GM12891 (cell line): ENCODE results near the gene EVX2.

Source experiments
- DNase-seq: peaks from one replicate; pipeline ENCODE4 v3.0.0; 2011; ENCODE audit warnings: low spot score; ENCODE audit not compliant: insufficient read length
- FAIRE-seq: peaks from 2 replicates; lab custom pipeline; 2011; peaks lifted over from hg19 to GRCh38; lab: Jason Lieb, UNC
- PAX5 ChIP-seq: IDR thresholded peaks from 2 replicates; pipeline ENCODE4 v1.6.1; 2011; ENCODE audit warnings: low read length, moderate library complexity, mild to moderate bottlenecking; ENCODE audit not compliant: insufficient read depth, severe bottlenecking
- POLR2A ChIP-seq: IDR thresholded peaks from 2 replicates; pipeline ENCODE4 v1.6.1; 2011; ENCODE audit warnings: low read depth, low read length, control low read depth
- POLR2AphosphoS5 ChIP-seq: IDR thresholded peaks from 2 replicates; pipeline ENCODE4 v1.6.1; 2011; ENCODE audit warnings: low read depth, low read length, control low read depth
- POU2F2 ChIP-seq: IDR thresholded peaks from 2 replicates; pipeline ENCODE4 v1.6.1; 2011; ENCODE audit warnings: low read depth, mild to moderate bottlenecking, control low read depth, low read length, moderate library complexity
- SPI1 ChIP-seq: IDR thresholded peaks from 2 replicates; pipeline ENCODE4 v1.6.1; 2011; ENCODE audit warnings: low read depth, low read length, control low read depth
- TAF1 ChIP-seq: IDR thresholded peaks from 2 replicates; pipeline ENCODE4 v1.6.1; 2011; ENCODE audit warnings: low read depth, low read length, control low read depth

Gene EVX2

DNA sequence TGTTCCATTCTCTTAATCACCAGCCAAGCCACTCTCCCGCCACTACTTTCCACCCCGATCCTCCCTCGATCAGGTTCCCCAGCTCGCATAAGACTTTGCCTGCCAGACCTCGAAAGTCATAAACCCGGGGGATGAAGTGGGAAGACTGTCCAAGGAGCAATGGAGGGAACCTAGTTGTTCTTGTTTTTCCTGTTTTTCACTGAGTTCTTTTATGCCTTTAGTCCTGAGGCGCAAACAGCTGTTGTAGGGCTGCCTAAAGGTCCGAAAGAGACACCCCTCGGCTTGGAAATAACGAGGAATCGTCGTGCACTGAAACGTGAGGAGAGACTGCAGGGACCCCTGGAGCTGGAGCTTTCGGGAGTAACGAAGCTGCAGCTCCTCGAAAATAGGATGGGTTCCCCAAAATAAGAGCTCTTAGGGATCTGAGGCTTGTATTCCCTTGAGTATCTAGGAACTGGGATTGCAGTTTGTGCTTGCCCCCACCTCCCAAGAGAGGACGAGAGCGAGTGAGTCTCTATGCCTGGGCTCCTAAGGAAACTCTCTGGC lies 14.1 kb upstream of the EVX2 start:
- FAIRE-seq (no peak), DNase-seq (no peak)
- TF ChIP-seq POU2F2 (no peak), PAX5 (no peak), SPI1 (no peak)

DNA sequence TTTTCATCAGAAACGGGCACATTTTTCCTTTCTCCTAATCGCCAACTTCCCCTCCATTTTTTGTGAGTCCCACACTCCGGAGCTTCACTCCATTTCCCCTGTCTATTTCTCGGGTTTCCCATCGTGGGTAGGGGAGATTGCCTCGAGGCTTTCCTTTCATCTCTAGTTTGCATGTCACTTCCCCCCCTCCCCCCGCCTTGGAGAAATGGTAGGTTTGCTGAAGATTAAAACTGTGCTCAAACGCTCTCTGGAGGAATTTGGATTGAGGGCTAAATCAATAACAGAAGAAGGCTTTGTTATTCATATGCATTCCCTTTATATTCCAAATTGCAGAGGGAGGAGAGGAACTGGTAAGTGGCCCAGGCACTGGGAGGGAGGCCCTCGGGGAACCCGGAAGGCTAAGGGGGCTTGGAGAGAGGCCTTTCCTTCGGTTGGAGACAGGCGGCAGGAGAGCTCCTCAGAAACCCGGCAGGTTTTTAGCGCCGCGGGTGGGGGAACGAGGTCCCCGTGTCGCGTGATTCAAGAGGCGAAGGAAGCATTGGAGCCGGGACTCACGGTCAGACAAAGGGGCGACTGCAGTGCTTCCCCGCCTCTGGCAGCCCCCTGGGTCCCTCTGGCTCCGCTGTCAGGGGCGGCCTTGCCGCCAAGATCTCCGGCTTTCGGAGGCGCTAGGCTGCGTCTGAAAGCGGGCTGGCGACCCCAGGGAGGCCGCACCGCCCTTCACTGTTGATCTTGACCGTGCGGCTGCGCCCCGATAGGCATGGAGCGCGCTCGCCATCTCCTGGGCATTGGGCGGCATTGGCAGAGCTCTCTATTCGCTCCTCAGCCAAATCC lies 13.4 kb upstream of the EVX2 start:
- peak; percentile 23 for FAIRE-seq
- DNase-seq = peak; percentile 76
- TF ChIP-seq SPI1 (no peak; the same call in 1 of the 2 replicates), POU2F2 (no peak), PAX5 (no peak), TAF1 (no peak), POLR2AphosphoS5 (no peak), POLR2A (no peak)

- no peak for FAIRE-seq
- no peak for DNase-seq
- no peak for TF ChIP-seq POLR2A
- 0 out of 2 replicates have a peak, but pooled peaks have one; percentile 10 for TF ChIP-seq SPI1
These were observed 12.7 kb upstream of the EVX2 start for GRCh38 chr2:176096243-176096985.

- FAIRE-seq (no peak), DNase-seq (no peak)
- TF ChIP-seq PAX5 = no peak
- no peak for TF ChIP-seq TAF1
- TF ChIP-seq POLR2AphosphoS5 = no peak
- TF ChIP-seq POLR2A = no peak
These were observed 11.7 kb upstream of the EVX2 start for GRCh38 chr2:176095421-176095820.

- no peak for FAIRE-seq
These were observed 10.6 kb upstream of the EVX2 start for GRCh38 chr2:176094349-176094748.

DNA sequence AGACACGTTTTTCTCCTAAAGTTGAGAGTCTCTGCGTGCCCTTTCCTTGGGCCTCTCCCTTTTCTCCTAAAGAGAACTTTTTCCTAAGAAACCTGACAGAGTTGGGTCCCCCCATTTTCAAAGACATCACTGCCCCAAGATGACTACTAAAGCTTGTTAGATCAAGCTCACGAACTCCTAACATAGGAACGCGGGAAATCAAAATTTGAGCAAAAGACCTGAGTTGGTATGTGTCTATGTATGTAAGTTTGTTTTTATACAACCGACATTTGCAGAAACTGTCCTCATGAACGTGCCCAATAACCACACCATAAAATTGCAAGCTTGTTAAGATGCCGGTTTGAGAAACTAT lies 10.1 kb upstream of the EVX2 start:
- no peak for FAIRE-seq
- DNase-seq = no peak
- TF ChIP-seq POU2F2 = no peak
- TF ChIP-seq POLR2A = no peak
- TF ChIP-seq SPI1 = no peak
- TF ChIP-seq PAX5 = no peak
- no peak for TF ChIP-seq TAF1

More at GRCh38 chr2:176094349-176094748, 10.6 kb upstream of the EVX2 start:
- no peak for DNase-seq
- no peak for TF ChIP-seq PAX5
- no peak for TF ChIP-seq SPI1
- TF ChIP-seq POLR2AphosphoS5 = no peak
- no peak for TF ChIP-seq POU2F2
- TF ChIP-seq TAF1 = no peak
- no peak for TF ChIP-seq POLR2A

DNA sequence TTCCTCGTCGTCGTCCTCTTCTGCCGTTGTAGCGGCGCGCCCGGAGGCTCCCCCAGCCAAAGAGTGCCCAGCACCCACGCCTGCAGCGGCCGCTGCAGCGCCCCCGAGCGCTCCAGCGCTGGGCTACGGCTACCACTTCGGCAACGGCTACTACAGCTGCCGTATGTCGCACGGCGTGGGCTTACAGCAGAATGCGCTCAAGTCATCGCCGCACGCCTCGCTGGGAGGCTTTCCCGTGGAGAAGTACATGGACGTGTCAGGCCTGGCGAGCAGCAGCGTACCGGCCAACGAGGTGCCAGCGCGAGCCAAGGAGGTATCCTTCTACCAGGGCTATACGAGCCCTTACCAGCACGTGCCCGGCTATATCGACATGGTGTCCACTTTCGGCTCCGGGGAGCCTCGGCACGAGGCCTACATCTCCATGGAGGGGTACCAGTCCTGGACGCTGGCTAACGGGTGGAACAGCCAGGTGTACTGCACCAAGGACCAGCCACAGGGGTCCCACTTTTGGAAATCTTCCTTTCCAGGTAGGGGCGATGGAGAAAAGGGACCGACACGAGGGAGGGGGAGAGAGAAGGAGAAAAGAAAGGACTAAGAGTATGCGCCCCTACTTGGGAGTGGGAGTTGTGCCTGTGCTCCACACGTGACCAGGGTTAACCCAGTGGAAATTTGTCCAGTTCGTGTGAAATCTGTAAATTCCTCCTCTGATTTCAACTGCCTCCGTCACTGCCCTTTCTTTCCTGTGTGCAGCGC lies 9.6 kb upstream of the EVX2 start:
- FAIRE-seq (no peak), DNase-seq (no peak)
- no peak for TF ChIP-seq POU2F2
- no peak for TF ChIP-seq SPI1
- no peak for TF ChIP-seq POLR2AphosphoS5
- TF ChIP-seq TAF1 = no peak
- TF ChIP-seq POLR2A = no peak
- TF ChIP-seq PAX5 = no peak

DNA sequence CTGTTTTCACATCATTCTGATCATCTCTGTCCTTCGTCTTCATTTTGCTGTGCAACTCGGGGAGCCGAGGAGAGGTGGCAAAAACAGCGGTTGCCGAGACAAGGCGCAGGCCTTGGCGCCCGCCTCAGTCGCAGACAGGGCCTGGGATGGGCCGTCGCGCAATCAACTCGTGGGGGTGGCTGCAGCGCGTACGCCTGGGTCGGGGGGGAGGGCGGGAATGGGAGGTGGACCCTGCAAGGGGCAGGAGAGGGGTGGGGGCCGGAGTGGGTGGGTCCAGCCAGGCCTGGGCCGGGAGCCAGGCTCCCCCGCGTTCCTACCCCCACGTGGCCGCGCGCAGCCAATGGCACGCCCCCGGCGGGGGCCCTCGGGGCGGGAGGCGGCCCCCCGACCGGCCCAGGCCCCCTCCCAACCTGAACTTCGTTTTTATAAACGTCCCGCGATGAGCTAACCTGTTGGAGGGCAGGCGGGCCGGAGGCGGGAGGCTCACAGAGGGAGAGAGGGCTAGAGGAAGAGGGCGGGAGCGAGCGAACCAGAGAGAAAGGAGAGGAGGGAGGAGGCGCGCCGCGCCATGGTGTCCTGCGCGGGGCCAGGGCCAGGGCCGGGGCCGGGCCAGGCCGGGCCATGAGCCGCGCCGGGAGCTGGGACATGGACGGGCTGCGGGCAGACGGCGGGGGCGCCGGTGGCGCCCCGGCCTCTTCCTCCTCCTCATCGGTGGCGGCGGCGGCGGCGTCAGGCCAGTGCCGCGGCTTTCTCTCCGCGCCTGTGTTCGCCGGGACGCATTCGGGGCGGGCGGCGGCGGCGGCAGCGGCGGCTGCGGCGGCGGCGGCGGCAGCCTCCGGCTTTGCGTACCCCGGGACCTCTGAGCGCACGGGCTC lies 8.7 kb upstream of the EVX2 start, which contains the start of gene HOXD13:
HOXD13 (plus strand) TSS at position 452 of the 875 bp plus-strand sequence; CDS start at position 622, 170 bp downstream.
- TF ChIP-seq PAX5 = no peak
- TF ChIP-seq SPI1 = no peak
- TF ChIP-seq POLR2A = no peak
- no peak for TF ChIP-seq TAF1
- no peak for TF ChIP-seq POU2F2
- TF ChIP-seq POLR2AphosphoS5 = no peak
- FAIRE-seq (no peak), DNase-seq (no peak)
